ENCODE data around the gene FZD2. TPM values are rescaled to one million over a fixed set of nuclear protein-coding genes. Genes with fewer than 3 reads are reported as not detected.

FZD2 gene
- total and polyA plus RNA-seq, 2 of the 13 experiments (the other 11 are each of a cell fraction or from before 2014, with no cell fraction given) = 0.07 to 0.13 TPM

DNA sequence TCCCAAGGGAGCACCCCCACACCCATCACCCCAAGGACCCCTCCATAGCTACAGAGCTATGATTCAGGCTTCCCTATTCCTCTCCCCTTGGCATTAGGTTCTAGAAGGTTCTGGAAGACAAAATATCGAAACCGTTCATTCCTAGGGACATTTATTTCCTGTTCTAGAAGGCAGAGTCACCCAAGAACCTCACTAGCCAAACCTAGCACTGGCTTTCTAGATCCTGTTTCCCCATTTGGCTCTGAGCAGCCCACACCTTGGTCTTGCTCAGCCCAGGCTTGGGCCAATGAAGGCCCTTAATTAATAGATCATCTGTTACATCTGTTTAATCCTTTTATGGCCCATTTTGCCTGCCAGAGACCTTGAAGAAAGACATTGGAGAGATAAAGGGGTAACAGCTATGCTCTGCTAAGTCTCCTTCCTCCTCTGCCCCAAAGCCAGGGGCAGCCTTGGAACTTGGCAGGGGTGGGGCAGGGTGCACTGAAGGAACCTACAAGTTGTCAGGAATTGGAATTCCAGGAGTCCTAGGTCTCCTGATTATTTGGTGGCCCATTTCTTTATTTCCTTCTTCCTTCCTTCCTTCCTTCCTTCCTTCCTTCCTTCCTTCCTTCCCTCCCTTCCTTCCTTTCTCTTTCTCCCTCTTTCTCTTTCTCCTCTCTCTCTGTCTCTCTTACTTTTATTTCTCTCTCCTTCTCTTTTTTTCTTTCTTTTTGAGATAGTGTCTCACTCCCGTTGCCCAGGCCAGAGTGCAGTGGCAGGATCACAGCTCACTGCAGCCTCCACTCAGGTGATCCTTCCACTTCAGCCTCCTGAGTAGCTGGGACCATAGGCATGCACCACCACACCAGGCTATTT, 8.7 kb upstream of the FZD2 start:
- FAIRE-seq (no peak), ATAC-seq (no peak), DNase-seq (ENCODE audit: low spot score) (no peak)
- H3K4me2 ChIP-seq (ENCODE audit: low read depth, low read length) = no peak overlapping the region
- in situ Hi-C loops (cut with HindIII; ENCODE audit: extremely low pct_ligation_motif_present, low pct_unique_long_range_greater_than_20kb) = no loop called here
- H3K27me3 ChIP-seq (ENCODE audit: control insufficient read depth in 1 of 2, insufficient read depth in 2 of 2, low read length in 2 of 2) = peaks cover 4 to 22% of the 10 kb centered on the region in 2 experiments; a peak in 4 of 5 replicates
- POLR2A ChIA-PET = no interaction called here
- no peaks in the 10 kb centered on the region for H3K79me2 ChIP-seq (ENCODE audit: insufficient read depth, low read length)
- no TSS peak for BruUV-seq (replicated peaks)
- no peaks in the 10 kb centered on the region for H4K20me1 ChIP-seq (ENCODE audit: insufficient read depth, low read length)
- H3K4me1 ChIP-seq (ENCODE audit: insufficient read depth, low read length) = peaks cover 20% of the 10 kb centered on the region
- no peak overlapping the region for H3K9ac ChIP-seq (ENCODE audit: insufficient read depth, low read depth, low read length)
- no peak overlapping the region for H3K4me3 ChIP-seq (replicated peaks in 1 of 3; ENCODE audit: insufficient read depth in 1 of 3, low read depth in 2 of 3, low read length in 3 of 3)
- CTCF ChIA-PET (ENCODE audit: low intra/inter-chr PET ratio, low total read pairs) = no interaction called here
- no peak overlapping the region for H3K27ac ChIP-seq (ENCODE audit: extremely low read length, insufficient read depth, low read length)
- H3K36me3 ChIP-seq (replicated peaks in 1 of 2; ENCODE audit: control insufficient read depth in 1 of 2, insufficient read depth in 2 of 2, low read length in 2 of 2) = no peaks in the 10 kb centered on the region
- H3K9me3 ChIP-seq (ENCODE audit: low read length) = no peaks in the 10 kb centered on the region
- intact Hi-C loops (cut with micrococcal nuclease; ENCODE audit: unreplicated experiment) = no loop called here
- 11% methylated on average over 3 of the region's 3 CpGs for WGBS (ENCODE audit: low lambda C conversion rate)
- no peak overlapping the region for H2AFZ ChIP-seq (ENCODE audit: low read length)
- no peak for TF ChIP-seq ZNF660 (CRISPR knock-in tag; IDR thresholded peaks at IDR 0.05; ENCODE audit: borderline replicate concordance, low read depth)
- TF ChIP-seq HNRNPUL1 (IDR thresholded peaks at IDR 0.05; ENCODE audit: low read depth, low read length) = no peak
- no peak for TF ChIP-seq ZFP41 (CRISPR knock-in tag; IDR thresholded peaks at IDR 0.05; ENCODE audit: borderline replicate concordance)
- no peak for TF ChIP-seq ZNF234 (CRISPR knock-in tag; conservative IDR thresholded peaks at IDR 0.05)
- no peak for TF ChIP-seq HNRNPH1 (optimal IDR thresholded peaks at IDR 0.05; ENCODE audit: low read depth, low read length)
- TF ChIP-seq MIER2 (CRISPR knock-in tag; IDR thresholded peaks at IDR 0.05) = no peak
- no peak for TF ChIP-seq ZSCAN29 (CRISPR knock-in tag; conservative IDR thresholded peaks at IDR 0.05)
- no peak for TF ChIP-seq HIVEP1 (CRISPR knock-in tag; IDR thresholded peaks at IDR 0.05)
- TF ChIP-seq ZBTB8A (CRISPR knock-in tag; IDR thresholded peaks at IDR 0.05; ENCODE audit: borderline replicate concordance, low read depth) = no peak
- TF ChIP-seq, protein P1, sequence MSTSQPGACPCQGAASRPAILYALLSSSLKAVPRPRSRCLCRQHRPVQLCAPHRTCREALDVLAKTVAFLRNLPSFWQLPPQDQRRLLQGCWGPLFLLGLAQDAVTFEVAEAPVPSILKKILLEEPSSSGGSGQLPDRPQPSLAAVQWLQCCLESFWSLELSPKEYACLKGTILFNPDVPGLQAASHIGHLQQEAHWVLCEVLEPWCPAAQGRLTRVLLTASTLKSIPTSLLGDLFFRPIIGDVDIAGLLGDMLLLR (CRISPR knock-in tag; IDR thresholded peaks at IDR 0.05) = no peak
- TF ChIP-seq HNRNPL (IDR thresholded peaks at IDR 0.05; ENCODE audit: low read depth, low read length) = no peak
- TF ChIP-seq, protein P2, sequence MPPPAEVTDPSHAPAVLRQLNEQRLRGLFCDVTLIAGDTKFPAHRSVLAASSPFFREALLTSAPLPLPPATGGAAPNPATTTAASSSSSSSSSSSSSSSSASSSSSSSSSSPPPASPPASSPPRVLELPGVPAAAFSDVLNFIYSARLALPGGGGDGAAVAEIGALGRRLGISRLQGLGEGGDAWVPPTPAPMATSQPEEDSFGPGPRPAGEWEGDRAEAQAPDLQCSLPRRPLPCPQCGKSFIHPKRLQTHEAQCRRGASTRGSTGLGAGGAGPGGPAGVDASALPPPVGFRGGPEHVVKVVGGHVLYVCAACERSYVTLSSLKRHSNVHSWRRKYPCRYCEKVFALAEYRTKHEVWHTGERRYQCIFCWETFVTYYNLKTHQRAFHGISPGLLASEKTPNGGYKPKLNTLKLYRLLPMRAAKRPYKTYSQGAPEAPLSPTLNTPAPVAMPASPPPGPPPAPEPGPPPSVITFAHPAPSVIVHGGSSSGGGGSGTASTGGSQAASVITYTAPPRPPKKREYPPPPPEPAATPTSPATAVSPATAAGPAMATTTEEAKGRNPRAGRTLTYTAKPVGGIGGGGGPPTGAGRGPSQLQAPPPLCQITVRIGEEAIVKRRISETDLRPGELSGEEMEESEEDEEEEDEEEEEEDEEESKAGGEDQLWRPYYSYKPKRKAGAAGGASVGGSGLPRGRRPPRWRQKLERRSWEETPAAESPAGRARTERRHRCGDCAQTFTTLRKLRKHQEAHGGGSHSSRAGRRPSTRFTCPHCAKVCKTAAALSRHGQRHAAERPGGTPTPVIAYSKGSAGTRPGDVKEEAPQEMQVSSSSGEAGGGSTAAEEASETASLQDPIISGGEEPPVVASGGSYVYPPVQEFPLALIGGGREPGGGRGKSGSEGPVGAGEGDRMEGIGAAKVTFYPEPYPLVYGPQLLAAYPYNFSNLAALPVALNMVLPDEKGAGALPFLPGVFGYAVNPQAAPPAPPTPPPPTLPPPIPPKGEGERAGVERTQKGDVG (CRISPR knock-in tag; IDR thresholded peaks at IDR 0.05; ENCODE audit: borderline replicate concordance) = no peak
- no peak for TF ChIP-seq SP2 (CRISPR knock-in tag; IDR thresholded peaks at IDR 0.05)
- TF ChIP-seq ZNF446 (CRISPR knock-in tag; IDR thresholded peaks at IDR 0.05) = no peak
- TF ChIP-seq, protein P3, sequence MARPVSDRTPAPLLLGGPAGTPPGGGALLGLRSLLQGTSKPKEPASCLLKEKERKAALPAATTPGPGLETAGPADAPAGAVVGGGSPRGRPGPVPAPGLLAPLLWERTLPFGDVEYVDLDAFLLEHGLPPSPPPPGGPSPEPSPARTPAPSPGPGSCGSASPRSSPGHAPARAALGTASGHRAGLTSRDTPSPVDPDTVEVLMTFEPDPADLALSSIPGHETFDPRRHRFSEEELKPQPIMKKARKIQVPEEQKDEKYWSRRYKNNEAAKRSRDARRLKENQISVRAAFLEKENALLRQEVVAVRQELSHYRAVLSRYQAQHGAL (CRISPR knock-in tag; IDR thresholded peaks at IDR 0.05; ENCODE audit: not compliant biosample characterization) = no peak
- TF ChIP-seq ZNF816 (CRISPR knock-in tag; IDR thresholded peaks at IDR 0.05; ENCODE audit: borderline replicate concordance) = no peak
- no peak for TF ChIP-seq PHF21A (CRISPR knock-in tag; IDR thresholded peaks at IDR 0.05)
